ENCODE data around the gene ELFN2. TPM values are rescaled to one million over a fixed set of nuclear protein-coding genes. Genes with fewer than 3 reads are reported as not detected.

Gene ELFN2
- total and polyA plus RNA-seq, 2 of the 13 experiments (the other 11 are each of a cell fraction or from before 2014, with no cell fraction given), result 0.01 TPM; not detected in 1

- H3K9ac ChIP-seq (ENCODE audit: insufficient read depth, low read depth, low read length), result no peak overlapping the region
- in situ Hi-C loops (cut with HindIII; ENCODE audit: extremely low pct_ligation_motif_present, low pct_unique_long_range_greater_than_20kb) (loop anchor here (5.0 kb wide), 1 partner anchor 36 kb away; no protein-coding TSS in a partner anchor), intact Hi-C loops (cut with micrococcal nuclease; ENCODE audit: unreplicated experiment) (no loop called here)
- peaks cover 8 to 47% of the 10 kb centered on the region in 2 experiments; a peak in 4 of 5 replicates for H3K27me3 ChIP-seq (ENCODE audit: control insufficient read depth in 1 of 2, insufficient read depth in 2 of 2, low read length in 2 of 2)
- H3K9me3 ChIP-seq (ENCODE audit: low read length), result no peaks in the 10 kb centered on the region
- H3K27ac ChIP-seq (ENCODE audit: extremely low read length, insufficient read depth, low read length), result no peak overlapping the region
- ChIA-PET CTCF (ENCODE audit: low intra/inter-chr PET ratio, low total read pairs) (no interaction called here), POLR2A (no interaction called here)
- no peak overlapping the region for H3K4me3 ChIP-seq (replicated peaks in 1 of 3; ENCODE audit: insufficient read depth in 1 of 3, low read depth in 2 of 3, low read length in 3 of 3)
- H2AFZ ChIP-seq (ENCODE audit: low read length), result no peak overlapping the region
- H3K36me3 ChIP-seq (replicated peaks in 1 of 2; ENCODE audit: control insufficient read depth in 1 of 2, insufficient read depth in 2 of 2, low read length in 2 of 2), result no peaks in the 10 kb centered on the region
- 27% methylated on average over 2 of the region's 14 CpGs for WGBS (ENCODE audit: low lambda C conversion rate)
- no peaks in the 10 kb centered on the region for H3K4me1 ChIP-seq (ENCODE audit: insufficient read depth, low read length)
- no TSS peak for BruUV-seq (replicated peaks)
- H3K4me2 ChIP-seq (ENCODE audit: low read depth, low read length), result no peak overlapping the region
- FAIRE-seq, result no peak
- DNase-seq (ENCODE audit: low spot score), result no peak
- no peaks in the 10 kb centered on the region for H4K20me1 ChIP-seq (ENCODE audit: insufficient read depth, low read length)
- H3K79me2 ChIP-seq (ENCODE audit: insufficient read depth, low read length), result no peaks in the 10 kb centered on the region
- no peak for ATAC-seq
- TF ChIP-seq NCOA5 (CRISPR knock-in tag; IDR thresholded peaks at IDR 0.05), result no peak
- no peak for TF ChIP-seq RORA (CRISPR knock-in tag; IDR thresholded peaks at IDR 0.05)
- no peak for TF ChIP-seq AFF4 (CRISPR knock-in tag; IDR thresholded peaks at IDR 0.05)
- TF ChIP-seq ZNF784 (CRISPR knock-in tag; IDR thresholded peaks at IDR 0.05; ENCODE audit: borderline replicate concordance), result no peak
- TF ChIP-seq MEIS1 (CRISPR knock-in tag; IDR thresholded peaks at IDR 0.05; ENCODE audit: borderline replicate concordance), result no peak
- no peak for TF ChIP-seq ATF7-NPFF (CRISPR knock-in tag; IDR thresholded peaks at IDR 0.05; ENCODE audit: low read depth)
- TF ChIP-seq ZNF724P (CRISPR knock-in tag; IDR thresholded peaks at IDR 0.05; ENCODE audit: borderline replicate concordance), result no peak
- TF ChIP-seq, protein P1, sequence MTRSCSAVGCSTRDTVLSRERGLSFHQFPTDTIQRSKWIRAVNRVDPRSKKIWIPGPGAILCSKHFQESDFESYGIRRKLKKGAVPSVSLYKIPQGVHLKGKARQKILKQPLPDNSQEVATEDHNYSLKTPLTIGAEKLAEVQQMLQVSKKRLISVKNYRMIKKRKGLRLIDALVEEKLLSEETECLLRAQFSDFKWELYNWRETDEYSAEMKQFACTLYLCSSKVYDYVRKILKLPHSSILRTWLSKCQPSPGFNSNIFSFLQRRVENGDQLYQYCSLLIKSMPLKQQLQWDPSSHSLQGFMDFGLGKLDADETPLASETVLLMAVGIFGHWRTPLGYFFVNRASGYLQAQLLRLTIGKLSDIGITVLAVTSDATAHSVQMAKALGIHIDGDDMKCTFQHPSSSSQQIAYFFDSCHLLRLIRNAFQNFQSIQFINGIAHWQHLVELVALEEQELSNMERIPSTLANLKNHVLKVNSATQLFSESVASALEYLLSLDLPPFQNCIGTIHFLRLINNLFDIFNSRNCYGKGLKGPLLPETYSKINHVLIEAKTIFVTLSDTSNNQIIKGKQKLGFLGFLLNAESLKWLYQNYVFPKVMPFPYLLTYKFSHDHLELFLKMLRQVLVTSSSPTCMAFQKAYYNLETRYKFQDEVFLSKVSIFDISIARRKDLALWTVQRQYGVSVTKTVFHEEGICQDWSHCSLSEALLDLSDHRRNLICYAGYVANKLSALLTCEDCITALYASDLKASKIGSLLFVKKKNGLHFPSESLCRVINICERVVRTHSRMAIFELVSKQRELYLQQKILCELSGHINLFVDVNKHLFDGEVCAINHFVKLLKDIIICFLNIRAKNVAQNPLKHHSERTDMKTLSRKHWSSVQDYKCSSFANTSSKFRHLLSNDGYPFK (CRISPR knock-in tag; IDR thresholded peaks at IDR 0.05; ENCODE audit: borderline replicate concordance), result no peak
- TF ChIP-seq CREM (IDR thresholded peaks at IDR 0.05), result no peak
- TF ChIP-seq CREM (CRISPR knock-in tag; IDR thresholded peaks at IDR 0.05), result no peak
- TF ChIP-seq JDP2 (CRISPR knock-in tag; IDR thresholded peaks at IDR 0.05; ENCODE audit: borderline replicate concordance), result no peak
- no peak for TF ChIP-seq IKZF4 (CRISPR knock-in tag; IDR thresholded peaks at IDR 0.05; ENCODE audit: borderline replicate concordance, low read depth, not compliant biosample characterization)
- TF ChIP-seq ZNF678 (CRISPR knock-in tag; IDR thresholded peaks at IDR 0.05), result no peak
- no peak for TF ChIP-seq RARA (CRISPR knock-in tag; IDR thresholded peaks at IDR 0.05)
- TF ChIP-seq MYC (CRISPR knock-in tag; IDR thresholded peaks at IDR 0.05; ENCODE audit: borderline replicate concordance), result no peak
- TF ChIP-seq RNF2 (conservative IDR thresholded peaks at IDR 0.05; ENCODE audit: low read depth), result no peak
- no peak for TF ChIP-seq EEA1 (CRISPR knock-in tag; IDR thresholded peaks at IDR 0.05; ENCODE audit: borderline replicate concordance)
- no peak for TF ChIP-seq XBP1 (CRISPR knock-in tag; IDR thresholded peaks at IDR 0.05)
Observed at GRCh38 chr22:37378642-37379058, 48.6 kb downstream of the ELFN2 start.

Measured in HepG2 (cell line).